Activated CD4-positive, alpha-beta T cell treated with anti-CD3 and anti-CD28 coated beads, Interleukin-2, amount 50 U/mL, for 48 hours (primary cell): Measurements from ENCODE around the gene TPK1.

ENCODE experiments used
- DNase-seq, 2 experiments: peaks; one replicate each; pipeline ENCODE4 v3.0.0-alpha.2; 2020

TPK1 gene

DNA sequence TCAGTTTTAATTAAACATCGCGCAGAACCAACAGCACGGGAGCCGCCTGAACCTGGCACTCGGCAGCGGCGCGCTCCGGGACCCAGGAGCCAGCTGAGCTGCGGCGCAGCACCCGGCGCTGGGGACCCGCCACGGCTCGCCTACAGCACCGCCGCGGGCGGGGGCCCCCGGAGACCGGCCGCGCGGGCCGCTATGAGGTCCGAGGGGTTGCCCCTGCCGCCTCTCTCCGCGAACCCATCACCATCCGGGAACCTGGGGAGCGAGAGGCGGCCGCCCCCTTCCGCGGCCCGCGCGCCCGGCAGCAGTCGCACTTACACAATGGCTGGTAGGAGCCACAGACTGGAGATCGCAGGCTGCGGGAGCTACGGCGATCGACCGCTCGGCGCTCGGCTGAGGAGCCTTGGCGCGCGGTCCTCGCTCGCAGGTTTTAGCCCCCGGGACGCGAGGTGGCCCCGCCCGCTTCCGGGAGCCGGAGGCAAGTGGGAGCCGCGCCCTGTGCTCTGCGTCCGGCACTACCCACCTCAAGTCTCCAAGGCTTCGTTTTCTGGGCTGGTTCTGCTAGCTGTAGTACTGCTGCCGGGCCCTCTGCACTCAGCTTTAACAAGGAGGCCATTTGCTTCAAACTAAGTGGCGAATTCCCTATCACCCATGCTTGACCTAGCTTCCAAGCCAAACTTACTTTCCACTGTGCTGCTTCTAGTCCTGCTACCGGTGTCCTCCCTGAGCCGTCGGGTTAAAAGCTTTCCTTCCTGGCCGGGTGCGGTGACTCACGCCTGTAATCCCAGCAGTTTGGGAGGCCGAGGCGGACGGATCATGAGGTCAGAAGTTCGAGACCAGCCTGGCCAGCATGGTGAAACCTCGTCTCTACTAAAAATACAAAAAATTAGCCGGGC lies at the start of gene TPK1:
Gene TPK1, minus strand, starts transcription at position 402 of the 893 bp plus-strand sequence. CDS start 451 bp downstream, outside the sequence.
- DNase-seq = peak; percentile 86 to 89

DNA sequence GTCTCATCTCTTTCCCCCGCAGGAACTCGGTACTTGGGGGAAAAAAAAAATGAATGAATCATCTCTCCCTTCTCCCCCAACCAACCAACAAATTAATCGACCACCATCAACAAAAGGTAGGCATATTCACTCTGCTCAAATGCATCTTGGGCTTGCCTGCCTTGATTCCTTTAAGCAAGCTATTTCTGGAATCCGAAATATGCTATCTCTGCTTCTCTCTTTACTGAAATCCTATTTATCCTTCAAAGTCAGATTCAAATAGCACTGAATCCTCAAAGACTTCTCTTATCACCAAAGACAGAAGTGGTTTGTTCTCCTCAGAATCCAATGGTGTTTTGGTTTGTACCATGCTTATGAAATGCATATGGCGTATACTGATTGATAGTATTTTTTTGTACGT lies 49.6 kb upstream of the TPK1 start:
- DNase-seq = no peak

- DNase-seq = no peak
Observed at GRCh38 chr7:144884896-144885295, 49.0 kb upstream of the TPK1 start.

GRCh38 chr7:144873316-144873845 lies 37.5 kb upstream of the TPK1 start:
- no peak for DNase-seq

GRCh38 chr7:144869082-144869481 lies 33.2 kb upstream of the TPK1 start:
- DNase-seq = no peak

DNA sequence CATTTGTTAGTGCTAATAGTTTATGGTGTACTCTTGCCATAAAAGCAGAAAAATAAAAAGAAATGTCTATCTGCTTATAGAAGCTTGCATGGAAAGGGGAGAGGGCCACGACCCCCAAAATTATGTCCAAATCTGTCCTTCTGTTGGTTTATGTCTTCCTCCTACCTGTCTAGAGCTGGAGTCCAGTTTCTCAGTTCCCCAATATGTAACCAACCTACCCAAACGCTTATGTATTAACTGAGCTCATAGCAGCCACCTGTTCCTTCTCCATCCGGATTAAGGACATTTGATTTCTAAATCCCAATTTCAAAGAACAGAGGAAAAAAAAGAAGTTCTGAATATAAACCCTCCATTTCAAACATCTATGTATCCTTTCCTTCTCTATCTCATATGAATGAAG lies 30.3 kb upstream of the TPK1 start:
- DNase-seq = no peak

DNA sequence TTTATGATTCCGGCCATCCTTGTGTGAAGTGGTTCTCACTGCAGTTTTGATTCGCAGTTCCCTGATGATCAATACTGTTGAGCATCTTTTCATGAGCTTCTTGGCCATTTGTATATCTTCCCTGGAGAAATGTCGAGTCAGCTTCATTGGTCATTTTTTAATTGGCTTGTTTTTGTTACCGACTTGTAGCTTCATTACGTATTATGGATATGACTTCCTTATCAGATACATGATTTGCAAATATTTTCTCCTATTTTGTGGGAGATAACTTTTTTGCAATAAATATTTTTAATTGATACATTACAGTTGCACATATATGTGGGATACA lies 27.4 kb upstream of the TPK1 start:
- DNase-seq = no peak

DNA sequence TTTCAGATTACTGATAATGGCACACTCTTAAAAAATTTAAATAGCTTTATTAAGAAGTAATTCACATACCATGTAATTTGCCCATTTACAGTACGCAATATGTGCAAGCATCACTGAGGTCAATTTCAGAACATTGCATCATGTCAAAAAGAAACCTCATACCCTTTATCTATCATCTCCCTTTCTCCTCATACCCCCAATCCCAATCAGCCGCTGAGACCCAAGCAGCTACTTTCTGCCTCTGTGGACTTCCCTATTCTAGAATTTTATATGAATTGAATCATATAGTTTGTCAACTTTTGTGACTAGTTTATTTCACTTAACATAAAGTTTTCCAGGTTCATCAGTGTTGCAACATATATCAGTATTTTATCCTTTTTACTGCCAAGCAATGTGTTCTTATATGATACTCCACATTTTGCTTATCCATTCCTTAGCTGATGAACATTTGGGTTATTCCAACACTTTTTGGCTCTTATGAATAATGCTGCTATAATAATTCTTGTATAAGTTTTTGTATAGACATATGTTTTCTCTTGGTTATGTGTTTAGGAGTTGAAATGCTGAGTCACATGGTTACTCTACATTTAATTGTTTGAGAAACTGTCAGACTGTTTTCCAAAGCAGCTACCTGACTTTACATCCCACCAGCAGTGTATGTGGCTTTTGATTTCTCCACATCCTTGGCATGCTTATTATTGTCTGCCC lies 26.9 kb upstream of the TPK1 start:
- DNase-seq = no peak

DNA sequence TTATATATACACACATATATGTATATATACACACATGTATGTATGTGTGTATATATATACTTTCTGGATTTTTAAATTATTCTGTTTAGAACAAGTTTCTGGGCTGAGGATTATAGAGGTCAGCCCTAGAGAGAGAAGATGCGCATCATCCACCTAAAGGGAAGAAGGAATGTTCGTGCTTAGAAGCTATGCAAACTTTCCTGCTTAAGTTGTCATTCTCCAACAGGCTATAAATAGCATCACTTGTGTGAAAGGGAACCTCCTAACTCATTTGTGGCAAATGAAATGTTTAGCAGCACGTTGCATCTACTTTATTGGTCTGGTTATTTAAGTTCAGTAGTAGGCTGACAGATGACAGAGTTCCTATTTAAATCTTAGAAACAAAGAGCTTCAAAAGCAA lies 23.9 kb upstream of the TPK1 start:
- DNase-seq = no peak

- DNase-seq = no peak
Observed at GRCh38 chr7:144857463-144857862, 21.6 kb upstream of the TPK1 start.

- DNase-seq = no peak
Observed at GRCh38 chr7:144854839-144855424, 19.1 kb upstream of the TPK1 start.

DNA sequence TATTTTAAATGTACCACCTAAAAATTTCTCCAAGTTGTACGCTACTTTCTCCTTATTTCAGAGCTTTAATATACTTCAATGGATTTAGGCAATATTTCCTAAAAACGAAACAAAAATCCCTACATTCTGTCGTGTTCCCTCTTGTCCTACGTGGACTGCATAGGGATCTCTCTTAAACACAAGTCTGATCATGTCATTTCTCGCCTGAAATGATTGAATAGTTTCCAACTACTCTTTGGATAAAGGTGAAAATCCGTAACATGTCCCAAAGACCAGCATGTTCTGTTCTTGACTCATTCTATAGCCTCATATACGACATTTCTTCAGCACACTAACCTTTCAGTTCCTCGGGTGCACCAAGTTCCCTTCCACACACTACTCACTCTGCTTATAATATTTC lies 17.7 kb upstream of the TPK1 start:
- DNase-seq = no peak

DNA sequence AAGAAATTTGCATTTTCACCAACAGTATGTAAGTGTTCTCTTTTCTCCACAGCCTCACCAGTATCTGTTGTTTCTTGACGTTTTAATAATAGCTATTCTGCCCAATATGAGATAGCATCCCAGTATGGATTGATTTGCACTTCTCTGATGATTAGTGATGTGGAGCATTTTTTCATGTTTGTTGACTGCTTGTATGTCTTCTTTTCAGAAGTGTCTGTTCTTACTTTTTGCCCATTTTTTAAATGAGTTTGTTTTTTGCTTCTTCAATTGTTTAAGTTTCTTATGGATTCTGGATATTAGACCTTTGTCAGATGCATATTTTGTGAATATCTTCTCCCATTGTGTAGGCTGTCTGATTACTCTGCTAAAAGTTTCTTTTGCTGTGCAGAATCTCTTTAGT lies 12.2 kb upstream of the TPK1 start:
- DNase-seq = no peak

GRCh38 chr7:144842377-144842851 lies 6.6 kb upstream of the TPK1 start:
- peak; percentile 35 to 51 for DNase-seq

DNA sequence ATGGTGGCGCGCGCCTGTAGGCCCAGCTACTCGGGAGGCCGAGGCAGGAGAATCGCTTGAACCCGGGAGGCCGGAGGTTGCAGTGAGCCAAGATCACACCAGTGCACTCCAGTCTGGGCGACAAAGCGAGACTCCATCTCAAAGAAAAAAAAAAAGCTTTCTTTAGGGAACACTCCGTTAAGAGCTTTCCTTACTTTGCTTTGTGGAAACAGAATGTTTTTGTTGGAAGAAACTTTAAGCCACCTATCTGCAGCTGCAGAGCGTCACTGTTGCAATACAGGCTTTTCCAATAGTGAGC lies 641 bp upstream of the TPK1 start:
- DNase-seq = no peak

- DNase-seq = peak; percentile 55 to 63
Observed at GRCh38 chr7:144835155-144835611, 670 bp downstream of the TPK1 start.

DNA sequence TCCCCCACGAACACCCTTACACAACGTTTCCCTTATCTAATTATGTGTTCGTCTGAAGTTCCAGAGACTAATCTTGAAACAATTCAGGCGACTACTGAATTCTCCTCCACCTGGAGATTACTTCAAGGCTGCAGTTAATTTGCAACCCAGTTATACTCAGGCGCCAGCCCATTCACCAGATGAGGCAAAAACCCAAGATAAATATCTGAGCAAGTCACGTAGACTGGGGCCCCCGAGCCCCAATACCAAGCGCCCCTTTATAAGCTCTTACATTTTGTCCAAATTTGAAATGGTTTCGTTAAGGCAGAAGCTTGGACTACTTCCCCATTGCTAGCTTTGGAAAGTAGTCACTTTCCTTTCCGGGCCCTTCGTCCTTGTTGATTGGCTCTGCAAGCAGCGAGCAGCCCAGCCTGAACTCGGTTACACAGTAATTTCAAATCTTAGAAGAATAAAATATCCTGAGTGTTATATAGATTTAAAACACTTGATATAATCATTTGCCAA lies 1.2 kb downstream of the TPK1 start:
- DNase-seq = peak; percentile 31 to 49

DNA sequence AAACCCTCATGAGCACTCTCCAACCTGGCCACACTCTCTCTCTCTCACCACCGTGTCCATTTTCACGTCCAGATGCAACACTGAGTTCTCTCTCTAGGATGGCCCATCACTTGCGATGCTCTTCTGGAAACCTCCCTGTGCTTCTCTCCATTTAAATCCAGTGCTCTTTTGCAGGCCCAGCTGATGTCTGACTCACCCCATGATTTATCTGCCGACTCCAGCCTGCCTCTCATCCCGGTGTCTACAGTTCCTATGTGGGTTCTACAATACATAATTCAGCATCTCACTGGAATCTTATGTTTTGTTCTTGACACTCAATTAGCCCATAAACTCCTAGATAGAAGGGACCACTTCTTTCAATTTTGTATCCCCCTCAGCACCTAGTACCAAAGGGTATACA lies 5.0 kb downstream of the TPK1 start:
- DNase-seq = no peak

DNA sequence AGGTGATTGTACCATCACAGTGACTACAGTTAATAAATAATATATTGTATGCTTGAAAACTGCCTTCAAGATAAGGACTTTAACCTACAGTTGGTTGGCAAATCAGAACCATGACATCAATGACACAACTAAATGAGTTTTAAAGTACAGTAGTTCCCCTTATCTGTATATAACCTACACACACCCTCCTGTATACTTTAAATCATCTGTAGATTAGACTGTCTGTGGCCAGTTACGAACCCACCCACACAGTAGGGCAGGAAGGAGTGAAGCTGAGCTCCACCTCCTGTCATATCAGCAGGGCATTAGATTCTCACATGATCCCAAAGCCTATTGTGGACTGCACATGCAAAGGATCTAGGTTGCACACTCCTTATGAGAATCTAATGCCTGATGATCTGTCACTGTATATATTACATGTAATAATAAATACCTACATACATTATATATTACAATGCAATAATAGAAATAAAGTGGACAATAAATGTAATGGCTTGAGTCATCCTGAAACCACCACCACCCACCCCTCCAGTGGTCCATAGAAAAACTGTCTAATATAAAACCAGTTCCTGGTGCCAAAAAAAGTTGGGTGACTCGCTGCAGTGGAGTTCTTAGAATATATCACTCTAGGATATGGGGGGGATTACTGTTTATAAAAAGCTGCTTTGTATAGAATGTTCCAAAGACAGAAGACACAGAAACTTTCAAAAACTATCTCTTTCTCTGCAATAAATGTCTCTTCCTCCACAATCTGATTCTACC lies 5.6 kb downstream of the TPK1 start:
- no peak for DNase-seq

GRCh38 chr7:144827621-144828020 lies 8.2 kb downstream of the TPK1 start:
- DNase-seq = no peak

DNA sequence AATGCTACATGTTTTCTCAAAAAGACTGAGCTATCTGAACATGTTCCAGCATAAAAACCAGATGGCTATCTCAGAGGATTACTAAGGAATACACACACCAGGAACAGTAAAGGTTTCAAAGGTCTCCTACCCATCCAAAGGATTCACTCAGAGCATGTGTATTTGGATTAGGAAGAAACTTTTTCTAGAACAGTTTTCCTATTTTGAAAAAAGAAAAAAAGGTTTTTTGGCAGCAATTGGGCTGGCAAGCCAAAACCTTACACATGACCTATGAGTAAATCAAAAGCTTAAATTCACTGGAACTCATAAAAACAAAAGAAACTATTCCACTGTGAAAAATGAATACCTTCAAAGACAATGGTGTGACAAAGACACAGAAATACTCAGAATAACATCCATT lies 9.6 kb downstream of the TPK1 start:
- DNase-seq = no peak

GRCh38 chr7:144824360-144824759 lies 11.5 kb downstream of the TPK1 start:
- no peak for DNase-seq

DNA sequence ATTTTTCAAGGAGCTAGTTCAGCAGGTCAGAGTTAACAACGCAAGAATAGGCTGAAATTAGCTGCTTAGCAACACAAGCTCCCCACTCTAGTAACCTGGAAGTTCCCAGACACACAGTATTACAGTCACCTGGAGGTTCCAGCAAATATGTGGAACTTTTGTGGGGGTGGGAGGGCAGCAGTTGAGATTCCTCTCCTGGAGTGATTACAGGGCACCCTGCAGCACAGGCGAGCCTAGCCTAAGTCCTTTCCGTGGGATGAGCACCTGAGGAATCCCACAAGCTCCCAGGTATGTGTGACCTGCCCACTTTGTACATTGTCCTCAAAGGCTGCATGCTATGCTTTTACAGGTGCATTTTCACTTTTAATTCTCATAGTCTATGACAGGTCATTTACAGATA lies 13.6 kb downstream of the TPK1 start:
- no peak for DNase-seq
